Gastroesophageal sphincter (tissue), 4 donors: ENCODE results near the gene RNASE8. TPM values are rescaled to one million over a fixed set of nuclear protein-coding genes. Genes with fewer than 3 reads are reported as not detected.
A peak's percentile ranks its signal among the peaks of the same experiment; 100 is the strongest.

Experiments used
- ATAC-seq: fragments of 150-250 bp; one replicate; pipeline ENCODE4 v1.9.1; 2016; ENCODE audit warnings: mild to moderate bottlenecking, moderate library complexity
- H3K27ac ChIP-seq, 4 donors: fragments of 200-600 bp; sonication (generic) in 3 of 4; 1 replicate in 3 of 4; 2 replicates in 1 of 4; pipeline ENCODE4 v1.5.1; 2016 to 2019
- H3K27me3 ChIP-seq: fragments of 200-600 bp; sonication (generic); one replicate; pipeline ENCODE4 v1.5.1; 2019
- H3K36me3 ChIP-seq, 2 donors: fragments of 200-600 bp; sonication (generic); one replicate each; pipeline ENCODE4 v1.5.1; 2019; ENCODE audit warnings: control low read depth in 1 of 2
- H3K4me1 ChIP-seq, 3 donors: fragments of 200-600 bp; sonication (generic); 1 replicate in 2 of 3; 2 replicates in 1 of 3; pipeline ENCODE4 v1.5.1; 2016 to 2019; ENCODE audit warnings: control low read depth in 2 of 3
- H3K4me3 ChIP-seq, 2 donors: fragments of 200-600 bp; sonication (generic); one replicate each; pipeline ENCODE4 v1.5.1; 2019; ENCODE audit warnings: mild to moderate bottlenecking in 1 of 2, moderate library complexity in 1 of 2
- H3K9me3 ChIP-seq, 3 donors: fragments of 200-600 bp; sonication (generic); one replicate each; pipeline ENCODE4 v1.5.1; 2017 to 2019; ENCODE audit warnings: control low read depth in 2 of 3
- CTCF ChIP-seq, 4 experiments: fragments of 200-600 bp in 2 of 4; fragments of 450-650 bp in 2 of 4; sonication (generic) in 1 of 4; IDR thresholded peaks; one replicate each; pipeline ENCODE4 v1.5.1; 2017 to 2019; ENCODE audit warnings: antibody characterized with exemption in 4 of 4, mild to moderate bottlenecking in 2 of 4, moderate library complexity in 2 of 4
- EP300 ChIP-seq: sonication (generic); formaldehyde crosslinking; IDR thresholded peaks from one replicate; pipeline ENCODE4 v1.6.1; 2017; ENCODE audit warnings: antibody characterized with exemption, mild to moderate bottlenecking
- POLR2A ChIP-seq, 2 donors: fragments of 450-650 bp; IDR thresholded peaks; one replicate each; pipeline ENCODE4 v1.6.1; 2017; ENCODE audit warnings: antibody characterized with exemption in 2 of 2, mild to moderate bottlenecking in 2 of 2, moderate library complexity in 1 of 2
- POLR2AphosphoS5 ChIP-seq: sonication (generic); formaldehyde crosslinking; IDR thresholded peaks from one replicate; pipeline ENCODE4 v1.6.1; 2017; ENCODE audit warnings: antibody characterized with exemption
- whole genome bisulfite sequencing, 2 donors: methylation state at CpG; one replicate each; pipeline ENCODE4 v1.1.5; 2018; ENCODE audit warnings: low coverage in 1 of 2; 5-methylcytosine and 5-hydroxymethylcytosine counted together
- total RNA-seq, 4 donors: library from RNA; depleted of rRNA; stranded (reverse); fragments of >200 nt; gene quantifications; one replicate each; pipeline ENCODE4 v1.1.0, GENCODE V29; 2016

The RNASE8 gene
- total RNA-seq, 4 donors from 2014 or later, result not detected

- TF ChIP-seq POLR2A (IDR thresholded peaks at IDR 0.05) (no peak), POLR2AphosphoS5 (no peak), EP300 (no peak), CTCF (IDR thresholded peaks at IDR 0.05) (no peak)
- ATAC-seq, result no peak
- WGBS, 2 donors, result 0 to 30% methylated on average over 1 of the region's 2 CpGs
Measured at GRCh38 chr14:21043387-21043973, 14.1 kb upstream of the RNASE8 start.

GRCh38 chr14:21043974-21044618, 13.5 kb upstream of the RNASE8 start:
- no peak for ATAC-seq
- H3K4me1 ChIP-seq, result peaks cover 8 to 36% (median 9%) of the 10 kb centered on the region in 3 donors

More at GRCh38 chr14:21043387-21043973, 14.1 kb upstream of the RNASE8 start:
- Histone ChIP-seq H3K9me3 (no peaks in the 10 kb centered on the region), H3K36me3 (no peaks in the 10 kb centered on the region), H3K4me1 (peaks cover 13 to 43% (median 13%) of the 10 kb centered on the region in 3 donors), H3K27ac (no peak overlapping the region), H3K4me3 (no peak overlapping the region), H3K27me3 (no peaks in the 10 kb centered on the region)

GRCh38 chr14:21047378-21047781, 10.2 kb upstream of the RNASE8 start:
- ATAC-seq, result no peak
- no peak for TF ChIP-seq POLR2A (IDR thresholded peaks at IDR 0.05)
- TF ChIP-seq EP300, result no peak
- TF ChIP-seq CTCF (IDR thresholded peaks at IDR 0.05), result no peak
- TF ChIP-seq POLR2AphosphoS5, result no peak
- 57 to 61% methylated on average over 2 of the region's 2 CpGs for WGBS, 2 donors

More at GRCh38 chr14:21043974-21044618, 13.5 kb upstream of the RNASE8 start:
- WGBS, 2 donors, result 27 to 49% methylated on average over 2 to 6 of the region's 6 CpGs
- Histone ChIP-seq H3K4me3 (no peak overlapping the region), H3K36me3 (no peaks in the 10 kb centered on the region), H3K27ac (peak overlapping the region in 1 of 4 donors; percentile 10), H3K9me3 (no peaks in the 10 kb centered on the region), H3K27me3 (no peaks in the 10 kb centered on the region)
- TF ChIP-seq POLR2AphosphoS5, result no peak

GRCh38 chr14:21048638-21049037, 9.0 kb upstream of the RNASE8 start:
- no peak overlapping the region for H3K27ac ChIP-seq

More at GRCh38 chr14:21047378-21047781, 10.2 kb upstream of the RNASE8 start:
- Histone ChIP-seq H3K9me3 (no peaks in the 10 kb centered on the region), H3K4me3 (no peak overlapping the region), H3K4me1 (peaks cover 0 to 23% (median 0%) of the 10 kb centered on the region in 3 donors), H3K36me3 (no peaks in the 10 kb centered on the region), H3K27me3 (no peaks in the 10 kb centered on the region), H3K27ac (no peak overlapping the region)

GRCh38 chr14:21049271-21049673, 8.3 kb upstream of the RNASE8 start:
- ATAC-seq, result no peak
- no peaks in the 10 kb centered on the region for H3K36me3 ChIP-seq
- H3K4me1 ChIP-seq, result peaks cover 0 to 6% (median 0%) of the 10 kb centered on the region in 3 donors
- H3K9me3 ChIP-seq, result no peaks in the 10 kb centered on the region
- TF ChIP-seq POLR2AphosphoS5, result no peak
- no peak for TF ChIP-seq EP300
- no peak for TF ChIP-seq CTCF (IDR thresholded peaks at IDR 0.05)
- no peak for TF ChIP-seq POLR2A (IDR thresholded peaks at IDR 0.05)
- no peaks in the 10 kb centered on the region for H3K27me3 ChIP-seq
- no peak overlapping the region for H3K4me3 ChIP-seq
- 64 to 85% methylated on average over 2 to 3 of the region's 3 CpGs for WGBS, 2 donors
- no peak overlapping the region for H3K27ac ChIP-seq

More at GRCh38 chr14:21048638-21049037, 9.0 kb upstream of the RNASE8 start:
- no peak for ATAC-seq
- no peak overlapping the region for H3K4me3 ChIP-seq
- H3K27me3 ChIP-seq, result no peaks in the 10 kb centered on the region
- no peaks in the 10 kb centered on the region for H3K36me3 ChIP-seq
- peaks cover 0 to 12% (median 0%) of the 10 kb centered on the region in 3 donors for H3K4me1 ChIP-seq
- 67 to 100% methylated on average over 1 to 2 of the region's 2 CpGs for WGBS, 2 donors
- TF ChIP-seq CTCF (IDR thresholded peaks at IDR 0.05), result no peak
- TF ChIP-seq EP300, result no peak
- no peak for TF ChIP-seq POLR2AphosphoS5
- TF ChIP-seq POLR2A (IDR thresholded peaks at IDR 0.05), result no peak
- no peaks in the 10 kb centered on the region for H3K9me3 ChIP-seq
